G401 (cell line): ENCODE measurements around the gene ADA. TPM values are rescaled to one million over a fixed set of nuclear protein-coding genes. Genes with fewer than 3 reads are reported as not detected.
"Not testable (repeated sequence)": the region's sequence is repeated elsewhere in the genome, so short reads cannot be mapped to it uniquely, and the experiment has no call there.

ENCODE experiments used
- DNase-seq: peaks from one replicate; pipeline ENCODE4 v3.0.0-alpha.2; 2015; ENCODE audit warnings: low spot score
- in situ Hi-C: cut with HindIII; loops from 2 replicates; pipeline ENCODE4 v1.10.0; 2016; ENCODE audit warnings: low sequenced_read_pairs, mixed read lengths
- total RNA-seq: library from RNA; depleted of rRNA; stranded (reverse); fragments of >200 nt; shearing (Covaris generic); gene quantifications from 2 replicates; pipeline ENCODE4 v1.2.3, GENCODE V29; 2014

ADA gene
- total RNA-seq, 1 experiment from 2014 or later = 47.6 TPM

DNA sequence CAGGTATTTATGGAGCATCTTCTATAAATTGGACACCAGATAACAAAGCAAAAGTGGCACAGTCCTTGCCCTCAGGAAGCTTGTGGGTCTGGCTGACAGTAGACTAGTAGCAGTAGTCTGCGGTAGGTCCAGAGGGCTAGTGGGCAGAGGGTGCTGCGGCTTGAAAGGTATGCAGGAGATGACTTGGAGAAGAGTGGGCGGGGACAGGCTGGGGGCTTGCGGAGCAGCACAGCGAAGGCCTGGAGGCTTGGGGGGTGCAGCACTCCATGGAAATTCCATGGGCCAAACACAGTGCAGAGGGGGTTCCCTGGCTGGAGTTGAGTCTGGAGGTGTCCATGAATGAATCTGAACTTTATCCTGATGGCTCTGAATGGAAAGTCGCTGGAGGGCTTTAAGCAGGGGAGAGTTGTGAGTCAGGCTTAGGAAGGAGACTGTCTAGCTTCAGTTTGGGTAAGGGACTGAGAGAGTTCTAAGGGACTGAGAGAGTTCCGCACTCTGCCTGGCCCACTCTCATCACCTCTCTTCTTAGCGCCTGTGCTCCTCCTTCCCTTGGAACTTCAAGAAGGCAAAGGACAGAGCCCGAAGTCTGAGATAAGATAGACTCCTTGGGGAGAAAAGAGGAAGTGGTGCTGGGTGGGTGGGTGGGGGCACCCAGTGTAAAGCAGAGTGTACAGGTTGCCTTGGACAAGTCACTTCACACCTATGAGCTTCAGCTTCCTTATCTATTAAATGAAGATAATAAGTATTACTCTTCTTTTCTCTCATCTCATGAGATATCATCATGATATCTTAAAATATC lies 60.3 kb downstream of the ADA start:
- no peak for DNase-seq
- in situ Hi-C loops = loop anchor here (5.0 kb wide), 1 partner anchor 54 kb away; no protein-coding TSS in a partner anchor

DNA sequence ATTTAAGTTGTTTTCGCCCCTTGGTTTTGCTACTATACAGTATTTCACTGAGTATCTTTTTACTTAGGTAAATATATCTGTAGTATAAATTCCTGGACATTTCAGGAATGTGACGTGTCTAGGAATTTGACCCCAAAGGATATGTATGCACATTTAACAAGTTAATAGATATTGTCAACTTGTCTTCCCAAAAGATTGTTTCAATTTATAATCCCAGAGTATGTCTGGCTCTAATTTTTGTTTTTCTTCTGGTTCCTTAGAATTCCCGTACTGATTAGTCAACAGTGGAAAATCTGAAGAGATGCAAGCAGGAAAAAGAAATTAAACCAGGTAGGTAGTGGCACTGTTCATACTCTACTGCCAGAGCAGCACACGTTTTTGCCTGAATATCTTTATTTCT lies 62.0 kb downstream of the ADA start:
- no peak for DNase-seq
- in situ Hi-C loops = no loop called here

DNA sequence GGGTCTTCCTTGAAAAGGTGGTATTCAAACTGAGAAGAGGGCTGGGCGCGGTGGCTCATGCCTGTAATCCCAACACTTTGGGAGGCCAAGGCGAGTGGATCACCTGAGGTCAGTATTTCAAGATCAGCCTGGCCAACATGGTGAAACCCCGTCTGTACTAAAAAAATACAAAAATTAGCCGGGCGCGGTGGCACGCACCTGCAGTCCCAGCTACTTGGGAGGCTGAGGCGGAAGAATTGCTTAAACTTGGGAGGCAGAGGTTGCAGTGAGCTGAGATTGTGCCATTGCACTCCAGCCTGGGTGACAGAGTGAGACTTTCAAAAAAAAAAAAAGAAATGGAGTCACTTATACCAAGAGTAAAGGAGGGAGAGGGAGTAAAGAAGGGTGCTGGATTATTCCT lies 63.2 kb downstream of the ADA start:
- DNase-seq, in situ Hi-C loops: not testable (repeated sequence)

DNA sequence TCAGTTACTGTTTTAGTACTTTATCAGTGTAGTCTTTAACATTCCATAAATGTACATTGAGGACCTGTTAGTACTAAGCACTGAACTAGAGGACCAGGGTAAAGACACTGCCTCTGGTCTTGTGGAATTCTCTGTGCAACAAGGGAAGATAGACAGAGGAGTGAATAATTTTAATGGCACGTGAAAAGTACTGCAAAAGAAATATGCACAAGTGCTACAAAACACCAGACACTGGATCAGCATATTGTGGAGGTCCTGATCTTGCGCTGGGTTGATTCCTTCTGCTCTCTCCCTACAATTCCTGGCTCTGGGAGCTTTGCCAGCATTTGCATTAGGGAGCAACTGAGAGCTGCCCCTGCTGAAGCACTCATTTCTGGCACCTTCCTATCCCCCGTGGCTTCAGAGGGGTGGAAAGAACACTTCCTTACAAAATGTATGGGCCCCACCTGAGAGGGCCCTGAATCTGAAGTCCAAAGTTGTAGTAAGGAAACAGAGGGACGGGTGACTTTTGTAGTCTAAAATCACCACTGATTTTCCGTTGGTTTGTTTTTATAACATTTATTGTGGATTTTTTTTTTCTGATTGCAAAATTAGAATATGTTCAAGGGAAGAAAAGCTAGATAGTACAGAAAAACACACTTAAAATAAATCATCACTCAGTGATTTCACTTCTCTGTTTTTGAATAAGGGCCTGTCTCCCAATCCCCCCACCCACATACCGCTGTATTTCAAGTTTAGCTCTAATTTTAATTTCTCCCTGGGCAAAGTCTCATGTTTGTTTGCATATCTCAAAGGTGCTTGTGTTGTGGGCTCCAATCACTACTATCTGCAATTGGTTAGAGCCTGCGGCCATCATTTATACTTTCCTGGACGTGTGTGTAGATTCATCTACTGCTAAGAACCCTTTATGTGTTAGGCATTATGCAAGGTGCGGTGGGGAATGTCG lies 64.2 kb downstream of the ADA start:
- in situ Hi-C loops = no loop called here

DNA sequence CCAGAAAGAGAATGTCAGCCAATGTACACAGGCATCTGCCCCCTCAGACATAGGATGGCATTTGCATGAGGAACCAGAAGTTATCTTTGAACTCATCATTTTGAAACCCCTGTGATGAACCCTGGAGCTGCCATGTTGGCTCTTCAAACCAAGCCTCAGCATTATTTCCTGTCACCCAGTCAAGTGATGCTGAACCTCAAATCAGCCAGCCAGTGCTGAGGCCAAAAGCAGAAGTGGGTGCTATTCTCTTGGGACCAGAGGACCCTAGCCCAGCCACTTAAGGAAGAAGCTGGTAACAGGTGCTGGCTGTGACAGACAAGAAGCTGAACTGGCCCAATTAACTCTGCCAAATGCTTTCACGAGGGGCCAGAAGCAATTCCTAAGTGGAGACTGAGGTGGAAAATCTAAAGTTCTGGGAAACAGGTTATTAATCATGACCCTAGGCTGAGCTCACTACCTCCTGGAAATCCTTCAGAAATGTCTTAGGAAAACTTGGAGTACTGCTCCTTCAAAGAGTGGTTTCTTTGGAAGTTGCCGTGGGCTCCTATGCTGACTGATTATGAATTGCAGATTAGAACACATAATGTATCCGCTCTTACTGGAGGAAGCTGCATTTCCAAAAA lies 65.1 kb downstream of the ADA start:
- in situ Hi-C loops = no loop called here
- DNase-seq = no peak

More for the DNA sequence above, 64.2 kb downstream of the ADA start:
- DNase-seq = no peak

DNA sequence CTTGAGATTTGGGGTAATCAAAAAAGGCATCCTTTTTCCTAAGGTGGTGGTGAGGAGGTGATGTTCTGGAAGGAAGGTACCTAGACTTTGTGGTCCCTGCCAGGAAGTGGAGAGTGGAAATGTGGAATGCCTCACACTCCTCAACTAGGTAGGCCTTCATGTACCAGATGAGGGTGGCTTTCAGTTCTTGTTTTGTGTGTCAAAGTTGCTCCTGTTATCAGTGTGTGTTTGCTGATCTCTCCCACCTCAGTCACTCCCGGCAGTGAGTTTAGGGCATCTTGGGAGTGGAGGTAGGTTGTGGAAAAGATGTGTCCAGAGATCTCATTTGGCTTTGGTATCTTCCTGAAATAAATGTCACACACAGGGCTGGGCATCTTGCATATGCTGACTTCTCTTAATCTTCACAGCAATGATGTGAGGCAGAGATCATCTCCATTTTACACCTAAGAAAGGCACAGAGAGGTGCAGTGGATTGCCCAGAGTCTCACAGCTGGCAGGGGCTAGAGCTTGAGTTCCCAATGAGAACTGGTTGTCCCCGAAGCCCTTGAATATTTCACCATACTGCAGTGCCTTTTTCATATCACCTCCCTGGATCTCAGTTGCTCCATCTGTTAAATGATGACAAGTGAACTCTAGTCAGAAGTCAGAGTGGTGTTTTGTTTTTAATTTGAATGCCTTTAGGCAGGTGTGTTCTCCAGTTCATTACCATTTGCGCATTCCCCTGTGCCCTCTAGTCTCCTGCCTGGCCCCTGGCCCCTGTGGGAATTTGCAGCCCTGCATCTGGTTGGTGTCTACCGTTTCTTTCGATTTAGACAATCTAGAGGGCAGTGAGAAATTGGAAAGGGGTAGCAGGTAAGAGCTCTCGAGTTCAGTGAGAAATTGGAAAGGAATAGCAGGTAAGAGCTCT lies 66.2 kb downstream of the ADA start:
- no peak for DNase-seq
- in situ Hi-C loops = no loop called here

DNA sequence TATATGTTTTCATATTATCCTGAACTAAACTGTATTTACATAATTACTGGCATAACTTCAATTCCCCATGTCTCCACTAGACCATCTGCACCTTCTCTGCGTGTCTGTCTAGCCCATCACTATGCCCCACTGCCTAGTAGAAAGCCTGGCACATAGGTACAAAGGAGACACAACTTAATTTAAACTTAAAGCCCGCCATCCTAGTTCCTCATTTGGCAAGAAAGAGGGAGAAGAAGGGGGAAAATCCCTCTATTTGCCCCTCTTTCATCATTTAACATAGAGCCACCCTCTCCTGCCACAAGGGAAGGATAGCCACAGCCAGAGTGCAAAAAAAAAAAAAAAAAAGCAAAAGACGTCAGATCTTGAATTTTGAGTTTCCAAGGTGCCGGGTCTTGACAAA lies 67.3 kb downstream of the ADA start:
- in situ Hi-C loops = no loop called here
- peak; percentile 17 for DNase-seq

DNA sequence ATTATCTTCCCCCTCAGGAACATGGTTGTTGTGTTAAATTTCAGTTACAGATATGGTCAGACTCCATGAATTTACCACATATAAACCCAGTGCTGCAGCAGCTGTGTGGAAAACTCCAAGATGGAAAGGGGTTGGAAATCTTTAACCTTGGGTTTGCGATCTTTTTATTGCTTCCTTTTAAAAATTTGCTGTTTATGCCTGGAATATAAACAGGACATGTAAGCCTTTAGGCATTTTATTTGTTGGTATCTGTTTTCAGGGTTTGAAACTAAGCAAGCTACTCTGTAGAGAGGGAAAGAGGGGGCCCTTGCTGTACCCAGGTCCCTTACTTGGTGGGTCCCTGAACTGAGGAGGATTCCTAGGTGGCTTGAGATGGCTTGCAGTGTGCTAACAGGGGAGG lies 68.3 kb downstream of the ADA start:
- DNase-seq = no peak
- in situ Hi-C loops = no loop called here

DNA sequence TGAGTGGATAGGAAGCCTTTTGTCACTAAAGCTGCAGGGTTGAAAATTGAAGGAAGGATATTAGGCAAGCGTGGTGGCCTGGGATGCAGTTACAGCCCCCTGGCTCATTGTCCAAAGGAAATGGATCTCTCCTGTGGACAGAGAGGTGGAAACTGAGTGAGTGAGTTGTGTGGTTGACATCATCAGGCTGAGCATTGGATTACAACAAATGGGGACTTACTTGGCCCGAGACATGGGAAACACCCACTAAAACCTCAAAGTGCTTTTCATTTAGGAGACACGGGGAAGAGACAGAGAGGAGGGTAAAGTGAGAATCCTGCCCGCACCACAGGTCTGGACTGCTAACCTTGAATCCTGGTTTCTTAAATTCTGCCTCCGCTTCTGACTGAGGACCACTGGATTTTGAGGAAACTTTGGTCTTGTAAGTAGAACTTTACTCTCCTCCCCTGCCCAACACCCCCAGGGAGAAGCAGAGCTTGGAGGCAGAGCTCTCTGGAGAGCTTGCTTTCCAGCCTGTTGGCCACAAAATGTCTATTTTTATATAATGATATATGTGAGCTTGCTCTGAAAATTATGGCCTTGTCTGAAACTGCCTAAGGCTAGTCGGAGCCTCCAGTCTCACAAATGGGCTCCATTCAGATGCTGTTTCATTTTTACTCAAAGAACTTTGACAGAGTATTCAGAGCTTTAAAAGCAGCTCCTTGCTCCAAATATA lies 69.0 kb downstream of the ADA start, which contains the start of gene PKIG:
TSS of gene PKIG (plus strand) at position 269 of the 715 bp plus-strand sequence. CDS start 31,978 bp downstream, outside the sequence.
- no peak for DNase-seq
- in situ Hi-C loops = no loop called here

DNA sequence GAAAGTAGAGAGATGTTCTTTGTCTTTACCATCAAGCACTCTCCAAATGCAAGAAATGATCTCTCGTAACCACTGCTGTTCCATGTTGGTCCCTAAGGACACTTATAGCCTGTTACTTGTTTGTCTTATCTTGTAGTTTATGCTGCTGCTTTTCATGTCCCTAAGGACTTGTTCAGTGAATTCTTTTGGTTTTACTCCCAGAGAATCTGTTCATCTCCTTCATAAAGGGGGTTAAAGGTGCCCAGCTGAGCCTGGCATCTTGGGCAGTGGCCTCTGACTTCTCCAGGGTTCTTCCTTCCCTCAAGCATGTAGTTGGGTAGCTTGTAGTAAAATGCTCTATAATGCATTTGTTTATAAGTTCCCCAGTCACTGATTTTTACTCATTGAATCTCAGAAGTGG lies 70.0 kb downstream of the ADA start:
- no peak for DNase-seq
- in situ Hi-C loops = no loop called here

DNA sequence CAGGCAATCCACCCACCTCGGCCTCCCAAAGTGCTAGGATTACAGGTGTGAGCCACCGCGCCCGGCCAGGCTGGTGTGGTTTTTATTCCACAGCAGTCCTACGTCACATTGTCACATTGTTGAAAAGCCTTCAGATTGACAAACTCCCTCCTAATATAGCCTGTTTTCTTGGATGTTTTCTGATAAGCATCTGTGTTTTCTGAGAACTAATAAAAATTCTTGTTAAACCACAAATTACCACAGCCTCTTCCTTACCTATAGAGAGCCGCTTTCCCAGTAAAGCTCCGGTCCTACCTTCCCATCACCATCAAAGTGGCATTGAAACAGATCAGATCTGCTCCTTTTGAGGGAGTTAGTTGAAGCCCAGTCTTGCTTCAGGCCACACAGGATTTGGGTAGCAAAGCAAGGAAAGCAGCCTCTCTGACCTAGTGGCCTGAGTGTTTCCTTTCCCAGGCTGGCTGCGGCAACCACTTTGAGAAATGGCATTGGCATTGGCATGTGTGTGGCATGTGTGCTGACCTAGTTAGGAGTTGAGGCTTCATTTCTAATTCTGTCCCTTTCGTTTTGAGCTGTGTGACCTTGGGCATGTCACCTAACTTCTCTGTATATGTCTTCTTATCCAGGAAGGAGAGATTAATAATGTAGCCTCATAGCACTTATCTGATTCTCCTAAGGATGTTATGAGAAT lies 70.8 kb downstream of the ADA start:
- DNase-seq = no peak
- in situ Hi-C loops = no loop called here

DNA sequence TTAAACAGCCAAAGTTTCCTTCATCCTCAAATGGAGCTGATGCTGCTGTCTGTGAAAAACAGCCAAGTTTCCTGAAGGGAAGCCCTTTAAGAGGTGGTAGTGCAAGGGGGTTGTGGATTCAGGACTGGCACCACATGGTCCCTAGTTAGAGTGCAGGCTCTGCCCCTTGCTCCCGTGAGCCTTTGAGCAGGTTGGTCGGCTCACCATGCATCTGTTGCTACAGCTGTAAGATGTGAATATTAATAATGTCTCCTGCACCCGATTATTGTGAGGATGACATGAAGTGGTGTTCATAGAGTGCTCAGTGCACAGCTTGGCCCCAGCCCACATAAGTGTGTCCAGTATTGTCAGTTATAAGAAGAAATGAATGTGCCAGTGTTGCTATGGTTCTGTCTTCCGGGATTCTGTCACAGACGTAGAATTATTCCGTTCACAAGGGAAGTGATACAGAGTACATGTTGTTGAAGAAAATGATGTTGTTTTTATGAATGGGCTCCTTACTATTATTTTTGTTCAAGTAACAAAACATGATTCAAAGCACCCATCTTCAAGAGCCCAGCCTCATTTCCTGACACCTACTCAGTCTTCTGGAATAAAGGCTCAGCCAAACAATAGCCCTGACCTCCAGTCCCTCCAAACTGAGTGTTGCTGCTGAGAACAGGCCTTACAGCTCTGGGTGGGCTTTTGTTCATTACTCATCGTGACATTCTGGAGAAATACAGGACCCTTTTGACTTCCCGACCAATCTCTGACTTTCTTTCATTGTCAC lies 72.0 kb downstream of the ADA start:
- in situ Hi-C loops = no loop called here
- DNase-seq = no peak

DNA sequence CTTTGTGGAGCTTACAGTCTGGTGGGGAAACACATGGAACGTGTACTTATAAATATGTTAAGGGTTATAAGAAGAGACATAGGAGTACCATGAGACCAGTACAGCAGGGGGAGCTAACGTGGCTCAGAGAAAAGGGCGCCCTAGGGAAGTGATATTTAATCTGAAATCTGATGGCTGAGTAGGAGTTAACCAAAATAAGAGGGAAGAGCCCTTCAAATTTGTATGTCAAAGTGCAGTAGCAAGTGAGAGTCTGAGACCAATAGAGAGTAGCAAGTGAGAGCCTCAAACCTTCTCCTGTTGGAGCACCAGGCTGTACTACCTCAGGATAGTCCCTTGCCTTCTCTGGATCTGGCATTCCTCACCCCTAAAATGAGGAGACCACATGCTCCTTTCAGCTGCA lies 75.2 kb downstream of the ADA start:
- in situ Hi-C loops = no loop called here
- no peak for DNase-seq

DNA sequence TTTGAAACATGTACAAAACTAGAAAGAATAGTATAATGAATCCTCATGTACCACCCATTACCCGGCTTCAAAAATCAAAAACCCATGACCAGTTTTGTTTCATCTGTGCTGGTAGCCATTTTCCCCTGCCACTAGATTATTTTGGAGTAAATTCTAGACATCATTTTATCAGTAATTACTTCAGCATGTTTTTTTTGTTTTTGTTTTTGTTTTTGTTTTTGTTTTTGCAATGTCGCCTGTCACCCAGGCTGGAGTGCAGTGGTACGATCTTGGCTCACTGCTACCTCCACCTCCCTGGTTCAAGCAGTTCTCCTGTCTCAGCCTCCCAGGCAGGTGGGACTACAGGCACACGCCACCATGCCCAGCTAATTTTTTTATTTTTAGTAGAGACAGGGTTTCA lies 77.1 kb downstream of the ADA start:
- no peak for DNase-seq
- in situ Hi-C loops = no loop called here

DNA sequence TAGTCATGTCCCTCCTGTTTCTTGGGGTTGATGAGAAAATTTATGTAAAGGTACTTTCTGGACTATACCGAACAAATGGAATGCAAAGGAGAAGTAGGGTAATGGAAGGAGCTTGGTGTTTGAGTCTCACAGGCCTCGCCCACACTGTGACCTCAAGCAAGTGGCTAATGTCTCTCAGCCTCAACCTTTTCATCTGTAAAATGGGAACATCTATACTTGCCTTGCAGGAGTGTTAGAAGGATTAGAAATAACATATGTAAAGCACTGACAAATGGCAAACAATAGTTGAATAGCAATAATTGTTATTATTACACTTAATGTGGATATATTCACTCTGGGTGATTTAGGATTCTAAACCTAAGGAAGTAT lies 78.0 kb downstream of the ADA start:
- in situ Hi-C loops = no loop called here
- no peak for DNase-seq

DNA sequence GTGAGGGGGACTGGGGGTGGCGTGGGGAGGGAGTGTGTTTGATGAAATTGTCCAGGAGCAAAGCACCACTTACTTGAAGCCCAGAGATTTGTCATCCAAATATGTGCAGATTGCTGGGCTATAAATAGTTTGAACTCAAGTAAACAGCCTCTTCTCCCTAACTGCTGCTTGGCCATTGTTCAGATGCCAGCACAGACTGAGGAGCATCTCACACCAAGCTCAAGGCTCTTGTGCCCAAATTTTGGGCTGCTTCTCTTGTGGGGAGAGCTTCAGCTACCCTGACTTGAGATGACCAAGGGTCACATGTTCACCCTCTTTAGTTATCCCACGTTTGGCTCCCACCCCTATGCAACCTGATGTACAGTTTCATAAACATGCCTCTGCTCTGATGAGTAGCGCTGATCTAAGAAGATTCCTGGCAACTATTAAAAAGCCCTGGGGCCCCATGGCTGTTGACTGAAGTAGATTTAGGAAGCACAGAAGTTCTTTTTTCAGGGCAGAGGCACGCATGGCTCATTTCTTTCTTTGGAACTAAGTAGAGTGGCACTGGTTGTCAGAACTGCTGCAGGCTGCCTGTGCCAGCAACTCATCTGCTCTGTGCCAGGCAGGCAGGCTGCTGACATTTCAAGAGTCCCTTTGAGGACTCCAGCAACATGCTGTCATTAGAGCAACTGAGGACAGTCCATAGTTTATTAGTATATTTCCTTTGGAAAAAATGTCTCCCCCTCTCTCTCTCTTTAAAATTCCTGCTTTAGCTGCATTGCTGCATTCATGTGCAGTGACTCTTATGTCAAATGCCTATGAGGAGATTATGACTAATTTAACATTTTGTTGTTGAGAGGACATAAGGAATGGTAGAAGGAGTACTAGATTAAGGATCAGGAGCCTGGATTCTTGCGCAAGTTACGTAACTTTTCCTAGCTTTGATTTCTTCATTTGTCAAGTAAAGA lies 78.7 kb downstream of the ADA start:
- in situ Hi-C loops = no loop called here
- DNase-seq = peak; percentile 95
